ENCODE measurements around the gene CARD18. TPM values are rescaled to one million over a fixed set of nuclear protein-coding genes. Genes with fewer than 3 reads are reported as not detected.

CARD18 gene
- total RNA-seq, 1 experiment from 2014 or later, result not detected

DNA sequence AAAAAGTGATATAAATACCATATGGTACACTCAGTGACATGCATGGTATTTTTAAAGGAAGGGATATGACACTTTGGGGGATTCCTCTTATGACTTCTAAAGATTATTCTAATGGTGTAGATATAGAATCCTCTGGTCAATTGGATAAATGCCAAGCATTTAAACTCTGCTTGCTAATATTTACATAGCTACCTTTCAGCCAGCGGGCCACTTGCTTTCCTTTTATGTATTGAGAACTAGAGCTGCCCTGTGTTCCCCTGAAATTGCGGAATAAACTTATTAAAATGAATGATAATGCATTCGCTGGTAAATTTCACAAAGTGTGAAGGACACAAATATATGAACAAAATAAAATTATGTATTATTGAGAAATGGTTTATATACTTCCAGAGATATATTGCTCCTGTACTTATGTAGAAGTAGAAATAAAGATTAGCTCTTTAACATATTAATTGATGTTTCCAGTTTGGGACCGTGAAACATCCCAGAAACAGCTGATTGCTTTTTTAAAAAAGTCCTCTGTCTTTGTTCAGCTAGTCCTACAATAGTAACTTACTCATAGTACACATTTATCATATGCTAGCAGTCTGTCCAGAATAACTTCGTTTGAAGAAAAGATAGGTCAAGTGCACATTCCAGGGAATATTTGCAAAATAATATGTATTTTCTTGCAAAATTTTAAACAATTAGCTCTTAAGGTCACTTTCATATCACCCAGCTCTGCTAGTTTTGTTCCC lies 40.1 kb upstream of the CARD18 start:
- no CpG with 5 or more reads among the region's 5 CpGs for WGBS (ENCODE audit: extremely low coverage, insufficient read length, low lambda C conversion rate)
- H4K5ac ChIP-seq (ENCODE audit: insufficient read length, low read depth, low read length), result no peak overlapping the region

More for the DNA sequence above, 40.1 kb upstream of the CARD18 start:
- Histone ChIP-seq H3K18ac (ENCODE audit: insufficient read length, low read depth, low read length) (no peak overlapping the region), H2BK20ac (ENCODE audit: low read depth, low read length, poor library complexity, severe bottlenecking) (no peak overlapping the region), H3K4me1 (ENCODE audit: insufficient read depth, low read length) (no peaks in the 10 kb centered on the region), H4K20me1 (ENCODE audit: control insufficient read depth, insufficient read depth, insufficient read length) (no peaks in the 10 kb centered on the region), H3T11ph (ENCODE audit: low read length) (no peak overlapping the region), H3K27ac (ENCODE audit: insufficient read length, low read depth, low read length) (no peak overlapping the region), H2BK120ac (ENCODE audit: low read depth, low read length, poor library complexity, severe bottlenecking) (no peak overlapping the region), H3K23ac (ENCODE audit: insufficient read length, low read depth, low read length) (no peak overlapping the region), H2AFZ (ENCODE audit: low read length) (no peak overlapping the region), H2BK5ac (ENCODE audit: insufficient read length, low read length) (no peak overlapping the region), H3K79me1 (ENCODE audit: insufficient read depth, low read depth, low read length, poor library complexity, severe bottlenecking) (no peaks in the 10 kb centered on the region), H4K8ac (replicated peaks; ENCODE audit: insufficient read length, low read depth, low read length) (no peak overlapping the region), H3K79me2 (ENCODE audit: insufficient read depth, low read length) (no peaks in the 10 kb centered on the region), H3K14ac (ENCODE audit: insufficient read depth, low read length) (no peak overlapping the region), H3K23me2 (ENCODE audit: insufficient read length, low read depth, low read length, poor library complexity, severe bottlenecking) (no peaks in the 10 kb centered on the region), H4K91ac (ENCODE audit: insufficient read length, low read depth, low read length) (no peak overlapping the region), H3K27me3 (ENCODE audit: insufficient read depth, low read length) (no peaks in the 10 kb centered on the region), H2BK15ac (ENCODE audit: low read depth, low read length) (no peak overlapping the region), H3K4ac (ENCODE audit: low read depth, low read length) (no peak overlapping the region), H3K56ac (ENCODE audit: insufficient read length, low read depth, low read length) (no peak overlapping the region), H3K4me2 (ENCODE audit: insufficient read depth, insufficient read length, low read length) (no peak overlapping the region), H3K9ac (ENCODE audit: extremely low read depth, insufficient read length, low read length) (no peak overlapping the region), H3K9me3 (ENCODE audit: control insufficient read depth, low read depth, low read length) (no peaks in the 10 kb centered on the region), H2BK12ac (ENCODE audit: insufficient read length, low read depth, low read length) (no peak overlapping the region), H2AK5ac (ENCODE audit: insufficient read length, low read length) (no peak overlapping the region)
- TF ChIP-seq, protein P1, sequence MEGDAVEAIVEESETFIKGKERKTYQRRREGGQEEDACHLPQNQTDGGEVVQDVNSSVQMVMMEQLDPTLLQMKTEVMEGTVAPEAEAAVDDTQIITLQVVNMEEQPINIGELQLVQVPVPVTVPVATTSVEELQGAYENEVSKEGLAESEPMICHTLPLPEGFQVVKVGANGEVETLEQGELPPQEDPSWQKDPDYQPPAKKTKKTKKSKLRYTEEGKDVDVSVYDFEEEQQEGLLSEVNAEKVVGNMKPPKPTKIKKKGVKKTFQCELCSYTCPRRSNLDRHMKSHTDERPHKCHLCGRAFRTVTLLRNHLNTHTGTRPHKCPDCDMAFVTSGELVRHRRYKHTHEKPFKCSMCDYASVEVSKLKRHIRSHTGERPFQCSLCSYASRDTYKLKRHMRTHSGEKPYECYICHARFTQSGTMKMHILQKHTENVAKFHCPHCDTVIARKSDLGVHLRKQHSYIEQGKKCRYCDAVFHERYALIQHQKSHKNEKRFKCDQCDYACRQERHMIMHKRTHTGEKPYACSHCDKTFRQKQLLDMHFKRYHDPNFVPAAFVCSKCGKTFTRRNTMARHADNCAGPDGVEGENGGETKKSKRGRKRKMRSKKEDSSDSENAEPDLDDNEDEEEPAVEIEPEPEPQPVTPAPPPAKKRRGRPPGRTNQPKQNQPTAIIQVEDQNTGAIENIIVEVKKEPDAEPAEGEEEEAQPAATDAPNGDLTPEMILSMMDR (conservative IDR thresholded peaks at IDR 0.05), result no peak
- H3K36me3 Mint-ChIP-seq (ENCODE audit: insufficient read depth in 1 of 3, low read depth in 3 of 3), result no peaks in the 10 kb centered on the region
- H3K27ac Mint-ChIP-seq, result no peak overlapping the region
- no peaks in the 10 kb centered on the region for H3K4me1 Mint-ChIP-seq
- no peak for DNase-seq
- no peaks in the 10 kb centered on the region; a peak in 1 of 5 replicates for H3K9me3 Mint-ChIP-seq
- no peaks in the 10 kb centered on the region for H3K27me3 Mint-ChIP-seq (ENCODE audit: low read depth)
- no peak overlapping the region for H3K4me3 Mint-ChIP-seq

Data from H9 (cell line).